Measurements from ENCODE around the gene C2CD4D.

C2CD4D gene

DNA sequence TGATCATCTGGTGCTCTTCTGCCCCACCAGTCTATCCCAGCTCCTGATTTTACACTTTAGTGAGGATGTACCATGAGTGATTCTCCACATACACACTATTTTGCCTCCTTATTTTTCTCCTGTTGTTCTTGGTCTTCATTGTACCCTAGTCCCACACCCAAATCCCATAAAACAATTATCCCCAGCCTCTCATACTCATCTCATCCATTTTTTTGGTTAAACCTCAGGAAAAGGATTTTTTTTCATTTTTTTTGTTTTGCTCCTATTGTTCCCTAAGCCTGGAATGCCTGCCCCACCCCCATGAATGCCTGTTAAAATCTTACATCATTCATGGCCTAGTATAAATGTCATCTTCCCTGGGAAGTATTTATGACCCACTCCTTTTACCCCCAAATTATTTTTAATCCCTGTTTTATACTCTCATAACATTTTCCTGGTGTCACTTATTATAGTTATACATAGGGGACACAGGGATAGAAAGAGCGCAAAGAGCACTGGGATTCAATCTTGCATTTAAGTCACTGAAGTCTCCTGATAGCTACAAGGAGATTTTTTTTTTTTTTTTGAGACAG, 29.5 kb downstream of the C2CD4D start:
- no peak for DNase-seq

DNA sequence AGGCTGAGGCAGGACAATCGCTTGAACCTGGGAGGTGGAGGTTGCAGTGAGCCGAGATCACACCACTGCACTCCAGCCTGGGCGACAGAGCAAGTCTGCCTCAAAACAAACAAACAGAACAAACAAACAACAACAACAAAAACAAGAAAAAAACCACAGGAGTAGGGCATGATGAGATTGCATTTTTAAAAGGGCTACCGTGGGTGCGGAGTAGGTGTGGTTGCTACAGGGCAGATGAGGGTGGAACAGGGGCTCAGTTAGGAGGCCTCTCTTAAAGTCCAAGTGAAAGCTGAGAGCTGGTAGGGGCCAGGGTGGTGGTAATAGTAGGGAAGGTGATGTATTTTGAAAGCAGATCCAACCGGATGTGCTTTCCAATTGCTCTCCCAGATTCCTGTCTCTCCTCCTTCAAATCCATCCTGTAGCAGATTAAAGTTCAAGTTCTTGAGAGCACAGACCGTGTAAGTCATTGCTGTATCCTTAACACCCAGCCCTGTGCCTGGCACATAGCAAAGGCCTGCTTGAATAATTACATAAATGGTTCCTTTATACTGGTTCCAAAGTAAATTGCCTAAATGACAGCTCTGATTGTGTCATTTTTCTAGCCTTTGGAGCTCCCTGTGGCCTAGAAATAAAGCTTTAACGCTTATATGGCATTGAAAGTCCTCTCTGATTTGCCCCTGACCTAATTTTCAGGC, 30.2 kb downstream of the C2CD4D start:
- DNase-seq = no peak

DNA sequence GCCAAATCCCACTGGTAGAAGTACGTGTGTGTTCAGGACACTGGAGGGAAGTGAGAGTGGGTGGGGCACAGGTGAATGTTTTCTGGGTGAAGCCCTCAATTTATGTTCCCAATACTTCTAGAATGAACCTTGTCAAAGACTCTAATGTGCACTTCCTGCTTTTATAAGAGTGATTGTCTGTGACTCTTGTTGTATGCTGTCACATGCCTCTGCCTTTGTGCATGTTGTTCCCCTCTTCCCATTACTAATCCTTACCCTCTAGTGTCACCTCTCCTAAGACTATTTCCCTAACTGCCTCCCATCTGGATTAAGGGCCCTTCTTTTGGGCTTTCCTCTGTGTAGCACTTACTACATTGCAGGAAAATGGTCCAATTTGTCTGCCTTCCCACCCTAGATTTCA, 31.9 kb downstream of the C2CD4D start:
- no peak for DNase-seq

DNA sequence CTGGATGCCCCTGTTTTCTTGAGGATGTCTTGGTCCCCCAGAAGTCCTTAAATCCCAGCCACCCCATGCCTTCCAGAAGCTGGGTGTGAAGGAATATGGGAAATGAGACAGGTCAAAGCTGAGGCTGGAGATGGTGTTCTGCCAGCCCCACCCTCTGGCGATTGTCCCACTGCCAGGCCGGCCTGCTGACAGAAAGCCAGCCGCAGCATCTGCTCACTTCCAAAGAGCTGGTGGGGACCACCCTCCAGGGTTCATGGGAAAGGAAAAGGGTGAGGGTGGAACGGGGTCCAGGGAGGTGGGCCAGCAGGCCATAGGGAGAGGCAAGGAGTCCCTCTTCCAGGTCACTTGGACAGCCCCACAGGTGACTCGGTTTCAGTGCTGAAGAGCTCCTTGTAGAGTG, 32.5 kb downstream of the C2CD4D start:
- DNase-seq = no peak

DNA sequence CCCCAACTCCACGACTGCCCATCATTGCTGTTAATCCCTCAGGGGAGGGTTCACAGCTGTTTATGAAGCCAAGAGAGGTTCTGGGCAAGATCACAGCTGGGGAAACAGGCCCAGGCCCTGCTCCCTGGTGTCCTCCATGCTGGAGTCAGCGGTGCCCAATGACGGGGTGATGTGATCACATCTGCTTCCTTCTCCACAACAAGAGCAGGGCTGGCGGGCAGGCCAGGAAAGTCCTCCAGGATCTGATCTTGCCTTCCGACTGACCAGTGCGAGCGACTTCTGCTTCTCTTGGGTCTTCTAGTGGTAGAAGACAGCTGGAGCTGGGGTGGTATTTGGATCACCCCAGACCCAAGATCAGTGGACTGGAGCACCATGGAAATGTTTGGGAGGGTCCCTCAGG, 33.5 kb downstream of the C2CD4D start:
- no peak for DNase-seq

DNA sequence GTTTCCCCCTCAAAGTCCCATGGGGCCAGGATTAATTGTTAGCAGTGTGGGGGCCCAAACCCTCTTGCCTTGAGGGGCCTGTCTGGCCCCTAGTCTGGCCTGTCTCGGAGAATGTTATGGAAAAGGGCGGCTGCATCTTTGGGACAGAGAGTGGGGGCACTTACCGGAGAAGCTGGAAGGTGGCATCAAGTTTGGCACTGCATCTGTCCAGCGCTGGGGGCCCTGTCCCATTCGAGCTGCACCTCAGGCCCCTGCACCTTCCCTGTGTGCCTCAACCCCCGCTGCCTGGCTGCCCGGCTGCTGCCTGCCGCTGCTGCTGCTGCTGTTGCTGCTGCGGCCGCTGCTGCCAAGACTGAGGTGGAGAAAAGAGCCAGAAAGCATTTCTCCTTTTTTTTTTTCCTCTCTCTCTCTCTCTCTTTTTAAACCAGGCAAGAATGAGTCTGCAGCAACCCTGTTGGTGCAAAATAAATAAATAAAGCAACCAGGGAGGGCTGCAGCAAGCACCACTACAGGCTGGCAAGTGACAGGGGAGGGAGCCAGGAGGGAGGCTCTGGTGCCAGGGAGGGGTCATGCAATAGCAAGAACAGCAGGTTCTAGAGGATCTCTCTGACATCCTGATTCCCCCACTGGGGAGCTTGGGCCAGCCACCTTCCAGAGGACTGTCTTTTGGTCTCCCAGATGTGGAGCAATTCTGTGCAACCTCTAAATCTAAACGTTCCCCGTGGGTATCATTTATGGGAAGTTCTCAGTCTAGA, 34.4 kb downstream of the C2CD4D start, which contains the start of gene LINGO4:
Gene LINGO4, minus strand, starts transcription at position 354 of the 755 bp plus-strand sequence. CDS start 2,715 bp downstream, outside the sequence.
- DNase-seq = no peak

DNA sequence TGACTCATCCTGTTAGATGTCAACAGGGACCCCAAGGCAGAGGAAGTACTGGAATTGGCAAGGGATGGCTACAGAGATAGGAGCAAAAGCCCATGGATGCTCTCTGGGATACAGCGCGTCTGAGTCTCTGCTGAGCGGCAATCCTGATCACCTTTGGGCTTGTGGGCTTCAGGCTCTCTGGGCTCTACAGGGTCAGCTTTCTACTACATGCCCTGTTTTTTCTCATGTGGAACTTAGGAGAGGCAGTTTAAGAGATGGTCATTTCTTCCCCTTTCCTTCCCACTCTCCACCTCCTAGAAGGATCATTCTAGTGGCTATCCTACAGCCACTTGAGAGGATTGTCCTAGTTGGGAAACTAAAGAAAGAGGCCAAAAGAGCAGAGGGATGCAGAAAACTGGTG, 35.7 kb downstream of the C2CD4D start:
- no peak for DNase-seq

DNA sequence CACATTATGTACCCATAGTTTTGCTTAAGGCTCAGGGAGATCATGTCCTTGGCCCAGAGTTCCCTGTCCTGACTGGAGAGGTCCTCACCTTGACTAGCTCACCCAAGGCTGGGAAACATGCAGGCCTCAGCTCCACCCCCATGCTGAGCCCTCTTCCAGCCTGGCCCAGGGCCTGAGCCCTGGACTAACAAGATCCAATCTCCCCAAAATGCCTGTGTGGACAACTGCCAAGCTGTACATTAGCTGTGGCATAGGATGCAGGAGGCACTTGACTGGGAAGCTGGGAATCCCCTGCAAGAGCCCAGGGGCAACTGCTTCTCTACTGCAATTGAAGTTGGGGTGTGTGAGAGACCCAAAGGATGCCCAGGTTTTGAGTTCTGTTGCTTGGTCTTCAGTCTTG, 36.5 kb downstream of the C2CD4D start:
- no peak for DNase-seq

DNA sequence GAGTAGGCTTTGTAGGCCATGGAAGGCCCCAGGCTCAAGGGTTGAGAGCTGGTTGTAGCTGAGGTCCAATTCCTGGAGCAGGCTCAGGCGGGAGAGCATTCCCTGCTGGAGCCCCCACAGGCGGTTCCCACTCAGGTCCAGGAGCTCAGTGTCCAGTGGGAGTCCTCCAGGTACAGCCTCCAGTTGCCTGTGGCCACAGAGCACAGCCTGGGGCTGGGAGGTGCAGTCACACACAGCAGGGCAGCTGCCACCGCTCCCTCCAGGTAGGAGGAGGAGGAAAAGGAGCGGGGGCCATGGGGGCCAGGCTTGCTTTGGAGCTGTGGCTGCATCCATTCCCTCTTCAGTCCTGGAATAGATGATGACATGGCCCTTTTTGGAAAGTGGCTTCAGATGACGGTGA, 37.2 kb downstream of the C2CD4D start:
- DNase-seq = no peak

DNA sequence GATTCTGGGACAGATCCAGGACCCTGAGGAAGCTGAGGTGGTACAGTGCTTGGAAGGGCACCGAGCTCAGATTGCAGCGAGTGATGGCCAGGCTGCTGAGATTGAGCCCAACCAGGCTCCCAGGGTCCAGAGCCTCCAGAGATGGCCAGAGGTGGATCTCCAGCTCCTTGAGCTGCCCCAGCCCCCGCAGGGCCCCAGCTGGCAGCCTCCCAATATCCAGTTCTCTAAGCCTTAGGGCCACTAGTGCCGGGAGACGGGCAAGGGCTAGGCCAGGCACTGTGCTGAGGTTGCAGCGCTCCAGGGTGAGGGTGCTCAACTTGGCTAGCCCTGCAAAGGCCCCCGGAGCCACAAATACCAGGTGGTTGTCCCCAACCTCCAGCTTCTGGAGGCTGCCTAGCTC, 37.8 kb downstream of the C2CD4D start:
- DNase-seq = no peak

DNA sequence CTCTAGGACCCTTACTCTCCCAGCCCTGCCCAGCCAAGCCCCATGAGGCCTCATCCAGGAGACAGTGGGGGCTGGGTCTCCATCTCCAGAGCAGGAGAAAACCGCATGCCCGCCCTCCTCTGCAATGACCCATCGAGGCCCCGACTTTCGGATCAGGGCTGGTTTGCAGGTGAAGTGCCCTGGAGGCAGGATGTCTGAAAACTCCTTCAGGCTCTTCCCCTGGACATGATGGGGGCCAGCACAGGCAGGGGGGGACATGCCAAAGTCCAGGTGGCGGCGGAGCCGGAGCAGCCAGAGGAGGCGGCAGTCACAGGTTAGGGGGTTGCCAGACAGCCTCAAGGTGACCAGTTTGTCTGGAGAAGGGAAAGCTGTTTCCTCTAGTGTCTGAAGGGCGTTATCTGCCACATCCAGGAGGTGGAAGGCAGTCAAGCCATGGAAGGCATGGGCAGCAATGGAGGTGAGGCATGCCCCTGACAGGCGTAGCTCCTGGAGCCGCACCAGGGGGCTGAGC, 38.3 kb downstream of the C2CD4D start:
- DNase-seq = no peak

DNA sequence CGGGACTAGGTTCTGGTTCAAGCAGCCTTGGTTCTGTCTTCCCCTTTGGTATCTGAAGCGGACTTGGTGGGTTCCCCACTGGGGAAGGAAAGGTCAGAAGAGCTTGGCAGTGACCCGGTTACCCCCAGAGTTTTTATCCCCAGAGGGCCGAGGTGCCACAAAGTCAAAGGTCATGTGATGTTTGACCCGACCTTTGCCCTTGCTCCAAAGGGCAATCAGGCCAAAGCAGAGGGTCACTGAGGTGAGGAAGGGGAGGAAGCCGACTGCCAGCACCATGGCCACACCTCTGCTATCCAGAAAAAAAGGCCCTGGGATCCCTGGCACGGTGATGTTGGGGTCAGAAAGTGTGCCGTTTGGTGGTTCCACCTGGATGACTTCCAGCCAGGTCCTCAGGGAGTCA, 38.8 kb downstream of the C2CD4D start:
- no peak for DNase-seq

DNA sequence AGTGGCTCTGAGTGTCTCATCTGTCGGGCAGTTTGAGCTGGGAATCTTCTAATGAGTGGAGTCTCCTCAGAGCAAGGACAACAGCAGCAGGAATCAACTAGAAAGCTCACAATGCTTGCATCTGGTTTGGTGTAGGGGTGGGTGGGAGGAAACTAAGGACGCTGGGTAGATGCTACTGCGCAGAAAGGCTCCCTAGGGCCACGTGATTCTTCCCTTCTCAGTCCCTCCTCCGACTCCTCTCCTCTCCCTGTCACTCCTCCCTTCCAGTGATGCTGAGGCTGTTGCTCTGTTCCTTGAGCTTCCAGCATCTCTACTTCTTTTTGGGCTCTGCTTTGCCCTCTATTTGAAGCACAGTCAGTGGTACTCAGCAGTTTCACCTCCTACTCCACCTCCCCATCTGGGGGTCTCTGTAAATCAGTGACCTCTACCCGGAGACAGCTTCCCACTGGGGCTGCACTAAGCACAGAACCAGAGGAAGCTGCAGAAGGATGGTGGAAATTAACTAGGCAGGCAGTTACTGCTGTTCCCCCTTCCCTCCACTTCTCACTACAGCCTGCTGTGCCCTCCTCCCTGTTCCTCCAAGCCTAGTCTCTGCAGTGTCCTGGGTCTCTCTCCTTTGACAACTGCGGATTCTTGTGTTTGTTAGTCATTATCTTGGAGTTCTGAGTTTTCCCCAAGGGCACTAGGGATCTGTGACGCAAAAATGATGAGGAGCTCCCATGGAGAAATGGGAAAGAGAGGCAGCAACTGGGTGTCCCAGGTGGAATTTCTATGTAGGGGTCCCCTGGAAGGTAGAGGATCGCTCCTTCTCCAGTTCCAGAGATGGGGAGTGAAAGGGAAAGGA, 40.2 kb downstream of the C2CD4D start:
- no peak for DNase-seq

DNA sequence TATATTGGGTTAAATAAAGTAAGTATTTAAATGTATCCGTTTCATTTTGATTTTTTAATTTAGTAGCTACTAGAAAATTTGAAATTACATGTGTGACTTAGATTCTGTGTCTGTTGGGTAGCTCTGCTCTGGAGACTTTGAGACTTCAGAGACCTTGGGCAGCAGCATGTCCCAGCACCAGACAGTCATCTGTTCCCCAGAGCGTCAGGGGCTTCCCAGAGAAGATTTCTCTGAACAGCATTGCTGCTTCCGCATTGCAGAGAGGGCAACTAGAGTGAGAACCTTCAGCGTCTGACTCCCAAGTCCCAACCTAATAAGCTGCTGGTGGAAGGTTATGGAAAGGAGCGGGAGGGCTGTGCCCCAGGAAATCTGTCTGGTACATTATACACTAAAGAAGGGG, 41.0 kb downstream of the C2CD4D start:
- no peak for DNase-seq

DNA sequence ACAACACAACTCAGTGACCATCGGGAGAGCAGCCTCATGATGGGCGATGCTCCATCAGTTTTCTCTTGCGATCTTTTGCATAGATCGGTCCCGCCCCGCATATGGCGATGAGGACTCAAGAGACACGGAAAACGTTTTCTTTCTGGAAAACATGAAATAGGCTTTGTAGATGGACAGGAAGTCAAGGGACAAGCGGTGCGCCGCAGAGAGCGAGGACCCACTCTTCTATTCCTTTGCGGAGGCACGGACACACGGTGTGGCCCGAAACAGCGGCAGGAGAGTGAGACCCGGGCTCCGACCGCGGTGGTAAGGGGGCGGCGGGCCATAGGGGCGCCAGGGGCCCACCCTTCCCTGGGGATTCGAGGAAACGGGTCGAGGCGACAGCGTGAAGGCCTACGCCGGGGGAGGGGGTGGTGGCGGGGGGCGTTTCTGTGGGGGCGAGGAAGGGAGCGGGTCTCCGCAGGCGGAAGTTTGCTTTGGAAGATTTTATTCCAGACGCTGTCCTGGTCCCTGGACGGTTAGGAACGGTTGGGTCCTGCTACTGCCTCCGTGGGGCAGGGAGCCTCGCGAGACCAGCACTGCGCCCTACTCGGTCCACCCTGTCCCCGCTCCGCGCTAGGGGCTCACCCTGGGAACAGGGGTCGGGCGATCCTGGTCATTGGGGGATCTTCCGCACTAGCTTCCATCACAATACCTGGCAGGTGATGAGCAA, 48.5 kb downstream of the C2CD4D start:
- no peak for DNase-seq

DNA sequence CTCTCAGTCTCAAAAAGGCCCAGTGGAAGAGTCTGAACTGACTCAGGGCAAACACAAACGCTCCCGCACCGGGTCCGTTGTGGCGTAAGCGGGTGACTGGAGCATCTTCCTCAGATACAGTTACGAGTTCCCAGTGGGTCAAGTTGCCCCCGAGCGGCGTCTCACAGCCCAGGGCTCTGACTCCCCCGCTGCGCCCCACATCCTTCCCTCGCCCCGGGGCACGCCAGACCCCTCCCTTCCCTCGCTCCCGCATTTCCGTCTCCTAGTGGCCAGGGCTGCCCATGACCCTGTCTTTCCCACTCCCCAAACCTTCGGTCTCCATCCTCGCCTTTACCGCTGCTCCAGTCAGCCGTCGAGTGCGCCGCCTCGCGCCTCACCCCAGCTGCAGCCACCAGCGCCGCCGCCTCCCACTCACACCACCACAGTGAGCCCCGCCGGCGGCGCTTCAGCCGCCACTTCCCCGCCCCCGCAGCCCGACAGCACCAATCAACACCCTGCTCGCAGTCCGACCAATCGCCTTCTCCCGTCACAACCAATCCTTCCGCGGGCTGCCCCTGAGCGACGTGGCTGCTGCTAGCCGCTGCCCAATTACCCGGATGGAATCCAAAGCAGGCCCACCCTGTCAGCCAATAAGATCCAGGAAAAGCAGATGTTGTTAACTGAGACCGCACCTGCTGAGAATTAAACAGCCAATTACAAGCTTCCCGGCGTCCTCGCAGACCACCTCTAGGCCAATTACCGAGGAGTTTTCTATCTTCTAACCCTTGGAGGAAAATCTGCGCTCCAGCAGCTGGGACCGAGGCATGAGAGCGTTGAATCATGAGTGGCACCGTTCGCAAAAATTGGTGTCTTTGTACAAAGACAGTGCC, 49.3 kb downstream of the C2CD4D start, which contains the start of gene TDRKH:
Gene TDRKH, minus strand, starts transcription at position 430 of the 869 bp plus-strand sequence. CDS start 7,478 bp downstream, outside the sequence.
- DNase-seq = peak; percentile 97
